NCI-H2196 treated with DMSO at 0.1 percent for 48 hours (cell line): Measurements from ENCODE around the gene MPIG6B.
A peak's percentile ranks its signal among the peaks of the same experiment; 100 is the strongest.
"Not testable (repeated sequence)": the region's sequence is repeated elsewhere in the genome, so short reads cannot be mapped to it uniquely, and the experiment has no call there.

Experiments
- DNase-seq: peaks from one replicate; lab custom pipeline; 2025; ENCODE audit not compliant: unreplicated experiment; lab: John Stamatoyannopoulos, UW

MPIG6B gene

DNA sequence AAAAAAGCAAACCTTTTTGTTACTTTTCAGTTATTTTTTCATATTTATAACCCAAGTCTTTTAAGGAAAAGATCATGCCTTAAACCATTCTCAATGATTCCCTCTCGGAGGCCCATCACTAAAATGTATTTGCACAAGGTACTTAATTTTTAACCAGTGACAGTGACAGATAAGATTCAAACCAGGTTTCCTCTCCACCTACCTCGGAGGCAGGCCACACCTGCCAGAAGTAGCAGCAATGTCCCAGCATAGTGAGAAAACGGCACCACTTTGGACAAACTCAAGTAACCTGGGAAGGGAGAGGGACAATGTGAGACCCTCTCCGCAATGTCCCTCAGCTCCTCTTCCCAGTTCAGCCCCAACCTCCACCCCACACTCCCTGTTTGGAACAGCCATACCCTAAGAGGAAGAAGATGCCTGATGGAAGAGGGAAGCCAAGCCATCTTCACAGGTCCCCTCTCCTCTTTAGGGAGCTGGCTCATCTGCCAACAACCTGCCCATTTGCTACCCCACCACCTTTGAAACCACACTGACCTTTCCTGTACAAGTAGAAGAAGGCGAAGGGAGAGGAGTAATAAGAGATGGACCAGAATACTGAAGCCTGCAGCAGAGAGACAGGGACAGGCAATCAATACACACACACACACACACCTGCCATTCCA, 22.3 kb upstream of the MPIG6B start:
- DNase-seq: no peak

DNA sequence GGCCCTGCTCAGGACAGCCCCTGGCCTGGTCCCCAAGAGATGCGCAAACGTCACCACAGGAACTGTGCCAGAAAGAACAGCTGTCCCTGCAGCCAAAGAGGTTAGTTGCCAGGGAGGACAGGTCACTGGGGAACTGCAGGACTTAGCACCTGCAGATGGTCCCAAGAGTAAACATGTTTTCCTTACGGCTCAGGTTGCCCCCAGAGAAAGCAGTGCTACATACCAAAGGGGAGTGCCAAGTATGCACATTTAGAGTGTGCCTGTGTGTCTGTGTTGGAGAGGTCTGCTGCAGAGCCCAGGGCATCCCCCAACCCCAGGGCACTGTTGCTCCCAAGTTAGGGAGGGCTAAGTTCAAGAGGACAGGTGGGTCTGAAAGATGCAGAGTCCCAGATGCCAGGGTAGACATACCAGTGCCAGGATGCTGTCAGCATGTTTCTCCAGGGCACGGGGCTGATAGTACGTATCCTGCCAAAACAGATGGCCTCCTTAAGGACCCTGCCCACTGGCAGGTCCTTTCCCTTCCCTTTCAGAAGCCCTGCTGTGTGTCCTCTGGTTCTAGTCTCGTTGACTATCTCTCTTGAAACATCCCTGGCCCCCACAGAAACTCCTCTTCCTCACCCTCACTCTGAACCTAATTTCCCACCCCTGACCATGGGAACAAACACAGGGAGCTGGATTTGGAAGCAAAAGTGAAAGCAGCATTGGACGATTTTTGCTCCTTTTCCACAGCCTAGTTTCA, 21.3 kb upstream of the MPIG6B start:
- peak; percentile 37 for DNase-seq

DNA sequence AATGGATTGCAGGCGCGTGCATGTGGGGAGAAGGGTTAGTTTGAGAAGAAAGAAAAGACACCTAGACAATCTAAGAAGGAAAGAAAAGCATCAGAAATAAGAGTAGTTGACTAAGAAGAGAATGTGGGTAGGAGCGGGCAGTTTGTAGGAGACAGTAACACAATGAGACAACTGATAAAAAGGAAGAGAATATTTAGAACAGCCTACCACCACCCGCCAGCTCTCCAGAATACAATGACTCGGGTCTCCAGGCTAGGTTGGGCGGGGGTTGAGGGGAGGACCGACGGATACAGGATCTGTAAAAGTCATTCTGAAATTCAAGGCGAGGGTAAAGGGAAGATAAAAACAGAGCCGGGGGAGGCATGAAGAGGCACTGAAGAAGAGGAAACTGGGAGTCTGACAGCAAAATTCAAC, 20.8 kb upstream of the MPIG6B start:
- no peak for DNase-seq

DNA sequence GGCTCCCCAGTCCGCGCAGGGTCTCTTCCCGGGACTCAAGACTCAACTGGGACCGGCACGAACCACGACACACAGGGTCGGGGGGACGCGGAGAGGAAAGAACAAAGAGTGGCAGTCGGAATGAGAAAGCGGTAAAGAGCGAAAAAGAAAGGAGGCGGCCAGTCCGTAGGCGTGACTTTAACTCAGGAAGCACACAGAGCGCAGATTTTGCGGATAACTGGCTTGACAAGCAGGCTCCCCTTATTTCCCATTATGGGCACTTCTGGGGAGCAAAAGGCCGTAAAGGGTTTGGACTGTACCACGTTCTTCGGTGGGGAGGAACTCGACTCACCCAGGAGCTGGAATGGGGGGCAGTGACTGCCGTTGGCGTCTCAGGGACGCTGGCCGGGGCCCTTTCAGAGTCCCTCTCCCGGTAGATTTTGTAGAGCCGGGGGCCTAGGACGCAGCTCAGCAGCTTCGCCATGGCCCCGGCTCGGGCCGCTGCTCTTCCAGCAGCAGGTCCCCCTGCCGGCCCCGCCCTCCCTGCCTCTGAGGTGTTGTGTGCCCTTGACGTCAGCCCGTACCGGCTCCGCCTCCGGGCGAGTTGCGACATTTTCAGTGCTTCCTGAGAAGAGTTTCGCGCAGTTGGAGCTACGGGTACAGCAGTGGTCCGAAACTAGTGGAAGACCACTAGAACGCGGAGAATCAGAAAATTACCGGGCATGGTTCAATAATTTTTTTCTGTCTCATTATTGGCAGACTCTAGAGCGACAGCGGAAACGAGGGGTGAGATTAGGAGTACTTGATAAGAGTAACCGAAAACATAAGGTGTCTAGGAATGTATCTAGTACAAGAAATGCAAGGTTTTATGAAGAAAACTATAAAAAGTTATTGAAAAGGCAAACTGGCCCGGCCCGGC, 20.1 kb upstream of the MPIG6B start, which contains the start of gene ABHD16A:
Gene ABHD16A (minus strand): TSS at position 506 of the 898 bp plus-strand sequence. CDS start 43 bp downstream, at position 463.
- peak; percentile 88 for DNase-seq

DNA sequence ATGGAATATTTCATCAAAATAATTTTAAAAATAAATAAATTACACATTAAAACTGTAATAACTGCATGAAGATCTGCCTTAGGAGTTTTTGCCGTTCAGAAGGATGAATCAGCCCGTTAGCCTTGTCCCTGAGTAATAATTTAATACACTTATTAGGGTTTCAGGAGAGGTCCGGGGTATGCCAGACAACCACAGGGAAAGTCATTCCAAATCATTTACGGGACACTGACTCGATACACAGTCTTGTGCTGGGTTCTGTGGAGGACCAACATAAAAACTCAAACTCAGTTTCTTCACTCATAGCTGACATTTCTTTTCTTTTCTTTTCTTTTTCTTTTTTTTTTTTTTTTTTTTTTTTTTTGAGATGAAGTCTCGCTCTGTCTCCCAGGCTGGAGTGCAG, 17.2 kb upstream of the MPIG6B start:
- no peak for DNase-seq

DNA sequence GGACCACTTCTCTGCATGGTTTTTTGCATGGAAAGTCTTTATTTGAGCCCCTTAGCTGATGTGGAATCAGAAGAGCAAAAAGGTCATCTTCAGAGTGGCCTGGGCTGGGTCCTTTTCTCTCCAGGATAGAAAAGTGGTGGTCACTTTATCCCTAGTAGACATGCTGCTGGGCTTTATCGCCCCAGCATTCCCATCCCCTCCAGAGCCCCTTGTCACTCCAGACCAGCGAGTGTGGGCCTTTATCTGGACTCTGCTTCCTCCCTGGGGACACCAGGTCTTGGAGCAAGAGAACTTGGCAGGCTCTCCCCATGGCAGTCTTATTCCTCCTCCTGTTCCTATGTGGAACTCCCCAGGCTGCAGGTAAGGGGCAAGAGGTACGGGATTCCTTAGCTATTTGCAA, 16.6 kb upstream of the MPIG6B start, which contains the start of gene LY6G6F:
Gene LY6G6F (plus strand): TSS at position 268 of the 400 bp plus-strand sequence. CDS start 41 bp downstream, at position 309.
- DNase-seq: no peak

DNA sequence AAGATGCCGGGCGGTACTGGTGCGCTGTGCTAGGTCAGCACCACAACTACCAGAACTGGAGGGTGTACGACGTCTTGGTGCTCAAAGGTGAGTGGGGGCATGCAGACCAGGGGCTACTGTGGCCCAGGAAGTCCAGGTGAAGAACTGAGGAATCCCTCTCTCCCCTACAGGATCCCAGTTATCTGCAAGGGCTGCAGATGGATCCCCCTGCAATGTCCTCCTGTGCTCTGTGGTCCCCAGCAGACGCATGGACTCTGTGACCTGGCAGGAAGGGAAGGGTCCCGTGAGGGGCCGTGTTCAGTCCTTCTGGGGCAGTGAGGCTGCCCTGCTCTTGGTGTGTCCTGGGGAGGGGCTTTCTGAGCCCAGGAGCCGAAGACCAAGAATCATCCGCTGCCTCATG, 15.5 kb upstream of the MPIG6B start:
- DNase-seq: no peak

DNA sequence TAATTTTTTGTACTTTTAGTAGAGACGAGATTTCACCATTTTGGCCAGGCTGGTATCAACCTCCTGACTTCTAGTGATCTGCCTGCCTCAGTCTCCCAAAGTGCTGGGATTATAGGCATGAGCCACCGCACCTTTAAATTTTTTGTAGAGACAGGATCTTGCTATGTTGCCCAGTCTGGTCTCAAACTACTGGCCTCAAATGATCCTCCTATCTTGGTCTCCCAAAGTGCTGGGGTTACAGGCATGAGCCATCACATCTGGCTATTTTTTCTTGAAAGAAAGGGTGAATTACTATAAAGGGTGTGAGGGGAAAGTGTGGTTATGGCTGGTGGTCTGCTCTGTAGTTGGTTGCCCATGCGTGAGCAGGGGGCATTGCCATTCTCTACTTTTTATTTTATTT, 14.9 kb upstream of the MPIG6B start:
- no peak for DNase-seq

DNA sequence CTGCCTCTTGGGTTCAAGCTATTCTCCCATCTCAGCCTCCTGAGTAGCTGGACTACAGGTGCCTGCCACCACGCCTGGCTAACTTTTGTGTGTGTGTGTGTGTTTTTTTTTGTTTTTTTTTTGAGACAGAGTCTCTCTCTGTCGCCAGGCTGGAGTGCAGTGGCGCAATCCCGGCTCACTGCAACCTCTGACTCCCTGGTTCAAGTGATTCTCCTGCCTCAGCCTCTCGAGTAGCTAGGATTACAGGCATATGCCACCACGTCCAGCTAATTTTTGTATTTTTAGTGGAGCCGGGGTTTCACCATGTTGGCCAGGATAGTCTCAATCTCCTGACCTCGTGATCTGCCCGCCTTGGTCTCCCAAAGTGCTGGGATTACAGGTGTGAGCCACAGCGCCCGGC, 14.0 kb upstream of the MPIG6B start:
- not testable (repeated sequence) for DNase-seq

DNA sequence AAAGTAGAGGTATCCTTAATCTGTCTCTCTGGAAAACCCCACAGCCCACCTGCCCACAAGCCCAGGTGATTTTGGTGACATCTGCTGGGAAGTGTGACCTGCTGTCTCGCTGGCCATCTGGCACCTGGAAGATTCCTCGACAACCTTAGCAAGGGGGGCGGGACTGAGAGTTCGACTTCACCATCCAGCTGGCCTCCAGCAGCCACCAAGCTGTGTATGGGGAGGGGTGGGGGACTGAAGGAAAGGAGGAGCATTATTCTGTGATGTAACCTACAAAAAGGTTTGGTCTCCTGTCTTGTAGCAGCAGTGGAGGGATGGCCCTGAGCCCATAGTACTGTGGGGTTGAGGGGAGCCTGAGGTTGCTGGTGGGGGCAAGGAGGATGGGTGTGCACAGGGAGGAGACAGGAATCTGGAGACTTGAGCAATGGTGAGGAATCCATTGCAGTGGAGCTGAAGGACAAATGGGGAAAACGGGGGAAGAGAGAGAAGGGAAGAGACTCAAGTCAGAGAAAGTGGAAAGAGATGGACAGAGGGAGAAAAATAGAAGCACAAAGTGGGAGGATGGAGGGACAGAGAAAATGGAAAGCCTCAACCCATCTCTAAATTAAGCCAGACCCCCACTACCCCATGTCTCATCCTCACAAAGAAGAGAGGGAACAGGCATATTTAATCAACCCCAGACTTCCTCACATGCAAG, 12.5 kb upstream of the MPIG6B start:
- DNase-seq: no peak

DNA sequence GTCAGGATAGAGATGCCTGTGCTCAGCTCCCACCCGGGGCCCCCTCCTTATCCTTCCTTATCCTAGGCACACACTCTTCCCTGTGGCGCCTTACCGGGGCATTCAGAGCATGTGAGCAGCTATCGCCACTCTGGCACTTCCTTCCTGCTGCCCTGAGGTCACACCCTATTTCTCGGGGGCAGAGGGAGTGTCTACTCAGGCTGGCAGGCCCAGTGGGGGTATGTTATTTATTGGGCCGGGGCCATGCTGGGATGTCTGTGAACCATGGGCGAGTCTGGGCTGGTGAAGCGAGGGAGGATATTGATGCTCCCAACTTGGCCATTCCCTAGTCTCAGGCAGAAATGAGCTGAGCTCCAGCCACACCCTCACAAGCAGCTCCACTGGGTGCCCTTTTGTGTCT, 11.9 kb upstream of the MPIG6B start:
- no peak for DNase-seq

DNA sequence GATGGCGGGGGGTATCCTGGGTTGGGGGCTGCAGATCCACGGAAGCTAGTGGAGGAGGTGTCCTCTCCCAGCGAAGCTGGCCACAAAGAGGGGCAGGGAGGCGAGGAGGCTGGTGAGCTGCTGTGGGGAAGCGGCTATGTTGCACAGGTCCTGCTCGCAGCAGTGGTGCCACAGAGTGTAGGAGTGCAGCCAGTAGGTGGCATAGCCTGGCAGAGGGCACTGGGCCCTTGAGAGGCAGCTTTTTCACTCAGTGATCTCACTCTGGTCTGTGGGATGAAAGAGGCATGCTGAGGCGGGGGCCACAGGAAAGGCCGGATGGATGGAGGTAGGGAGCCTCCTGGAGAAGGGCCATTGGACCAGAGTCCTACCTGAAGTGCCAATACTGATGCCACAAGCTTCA, 10.9 kb upstream of the MPIG6B start:
- DNase-seq: no peak

DNA sequence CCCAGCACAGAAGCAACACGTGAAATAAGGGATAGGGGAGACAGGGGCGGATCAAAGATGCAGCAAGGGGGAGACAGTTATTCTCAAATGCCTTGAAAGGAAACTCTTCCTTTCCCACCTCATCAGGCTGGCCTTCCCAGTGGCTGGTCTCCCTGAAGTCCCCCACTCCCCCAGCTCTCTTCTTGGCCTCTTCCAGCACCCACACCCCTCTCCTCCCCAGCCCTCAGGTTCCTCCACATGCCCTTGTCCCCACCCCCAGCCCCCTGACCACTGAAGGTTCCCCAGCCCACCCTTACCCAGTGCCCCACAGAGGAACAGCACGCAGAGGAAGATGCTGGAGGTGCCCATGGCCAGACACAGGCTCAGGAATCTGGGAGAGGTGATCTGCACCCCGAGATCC, 9.7 kb upstream of the MPIG6B start:
- DNase-seq: no peak

DNA sequence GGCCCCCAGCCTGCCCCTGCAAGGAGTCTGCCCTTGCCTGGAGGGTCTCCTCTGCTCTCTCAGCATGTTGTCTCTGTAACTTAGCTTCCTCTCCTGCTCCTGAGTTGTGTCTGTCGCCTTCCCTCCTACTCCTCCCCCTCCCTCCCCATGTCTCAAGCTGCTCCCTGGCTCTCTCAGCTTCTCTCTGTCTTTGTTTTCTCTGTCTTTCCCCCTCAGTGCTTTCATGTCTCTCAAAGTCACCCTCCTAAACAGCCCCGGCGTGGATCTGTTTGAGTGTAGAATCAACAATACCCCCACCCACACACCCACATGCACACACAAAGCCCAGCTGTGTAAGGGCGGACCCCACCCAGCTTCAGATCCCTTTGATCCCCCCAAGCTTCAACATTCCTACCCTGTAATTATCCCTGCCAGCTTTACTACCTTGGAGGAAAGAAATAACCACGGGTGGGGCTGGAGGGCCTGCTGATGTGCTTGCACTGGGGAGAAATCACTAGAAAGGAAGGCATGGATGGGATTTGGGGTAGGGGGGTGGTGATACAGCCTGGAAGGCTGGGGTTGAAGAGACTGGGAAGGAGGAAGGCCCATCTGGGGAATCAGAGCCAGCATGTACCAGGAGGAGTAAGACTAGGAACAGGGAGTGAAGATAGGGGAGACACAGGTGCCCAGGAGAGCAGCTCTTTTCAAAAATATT, 9.0 kb upstream of the MPIG6B start:
- DNase-seq: no peak

DNA sequence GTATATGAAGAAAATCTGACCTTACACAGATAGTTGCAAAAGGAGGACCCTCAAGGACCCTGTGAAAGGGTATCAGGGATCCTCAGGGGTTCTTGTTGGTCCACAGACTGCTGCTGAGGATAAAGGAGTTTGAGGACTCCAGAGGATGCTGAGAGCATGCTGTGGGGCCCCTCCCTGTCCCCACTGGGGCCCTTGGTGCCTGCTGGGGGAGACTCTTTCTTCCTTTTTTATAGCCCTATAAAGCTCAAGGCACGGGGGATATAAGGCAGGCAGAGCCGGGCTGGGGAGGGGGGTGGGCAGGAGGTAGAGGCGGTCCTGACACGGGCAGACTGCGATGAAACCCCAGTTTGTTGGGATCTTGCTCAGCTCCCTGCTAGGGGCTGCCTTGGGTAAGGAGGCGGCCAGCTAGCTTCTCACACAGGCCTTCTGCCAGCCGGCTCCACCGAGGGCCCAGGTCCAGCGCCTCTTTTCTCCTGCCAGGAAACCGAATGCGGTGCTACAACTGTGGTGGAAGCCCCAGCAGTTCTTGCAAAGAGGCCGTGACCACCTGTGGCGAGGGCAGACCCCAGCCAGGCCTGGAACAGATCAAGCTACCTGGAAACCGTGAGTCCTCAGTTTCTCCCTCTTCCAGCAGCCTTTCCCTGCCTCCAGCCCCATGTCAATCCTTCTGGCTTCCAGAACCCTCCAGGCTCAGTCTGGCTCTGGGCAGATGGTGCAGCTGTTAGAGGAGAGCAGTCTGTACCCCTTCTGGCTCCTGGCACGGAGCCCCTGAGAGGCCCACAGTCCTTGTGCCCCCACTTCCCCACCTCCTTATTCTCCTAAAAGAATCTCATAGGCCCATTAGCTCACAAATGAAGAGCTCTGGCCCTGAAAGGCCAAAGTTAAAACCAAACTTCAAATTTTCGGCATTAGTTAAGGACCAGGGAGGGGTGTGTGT, 7.9 kb upstream of the MPIG6B start, which contains the start of gene LY6G6D:
Gene LY6G6D (plus strand): TSS at position 327 of the 937 bp plus-strand sequence. CDS start 8 bp downstream, at position 335.
- DNase-seq: no peak

DNA sequence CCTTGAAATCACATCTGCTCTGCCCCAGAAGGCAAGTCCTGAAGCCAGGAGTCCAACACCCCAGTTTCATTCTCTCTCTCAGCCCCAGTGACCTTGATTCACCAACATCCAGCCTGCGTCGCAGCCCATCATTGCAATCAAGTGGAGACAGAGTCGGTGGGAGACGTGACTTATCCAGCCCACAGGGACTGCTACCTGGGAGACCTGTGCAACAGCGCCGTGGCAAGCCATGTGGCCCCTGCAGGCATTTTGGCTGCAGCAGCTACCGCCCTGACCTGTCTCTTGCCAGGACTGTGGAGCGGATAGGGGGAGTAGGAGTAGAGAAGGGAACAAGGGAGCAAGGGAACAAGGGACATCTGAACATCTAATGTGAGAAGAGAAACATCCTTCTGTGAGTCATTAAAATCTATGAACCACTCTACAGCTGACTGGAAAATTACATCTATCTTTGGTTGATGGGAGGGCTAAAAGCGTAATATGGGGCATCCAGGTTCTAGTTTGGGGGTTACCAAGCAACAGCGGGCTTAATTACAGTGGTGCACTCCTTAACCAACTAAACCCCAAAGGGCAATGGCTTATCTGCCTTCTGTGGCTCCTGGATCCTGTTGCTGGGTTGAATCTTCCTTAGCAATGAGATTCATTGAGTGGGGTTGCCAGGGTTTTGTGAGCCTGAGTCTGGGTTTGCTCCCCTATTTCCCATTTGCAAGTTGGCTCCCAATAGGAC, 5.5 kb upstream of the MPIG6B start:
- no peak for DNase-seq

DNA sequence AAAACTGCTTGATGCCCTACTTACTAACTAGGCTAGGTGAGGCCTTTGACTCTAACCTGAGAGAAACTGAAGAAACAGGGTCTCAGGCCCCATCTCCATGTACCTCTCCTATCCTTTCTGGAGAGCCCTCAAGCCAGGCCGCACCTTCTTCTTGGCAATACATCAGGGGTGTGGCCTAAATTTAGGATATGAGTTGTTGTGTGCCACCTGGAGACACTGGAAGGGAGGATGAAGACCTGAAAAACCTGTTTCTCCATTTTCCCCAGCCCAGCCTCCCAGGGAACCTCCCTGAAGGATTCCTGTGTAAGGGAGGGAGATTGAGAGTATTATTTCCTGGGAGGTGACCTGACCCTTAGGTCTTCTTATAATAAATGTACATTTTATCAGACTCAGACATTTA, 4.9 kb upstream of the MPIG6B start:
- peak; percentile 34 for DNase-seq

DNA sequence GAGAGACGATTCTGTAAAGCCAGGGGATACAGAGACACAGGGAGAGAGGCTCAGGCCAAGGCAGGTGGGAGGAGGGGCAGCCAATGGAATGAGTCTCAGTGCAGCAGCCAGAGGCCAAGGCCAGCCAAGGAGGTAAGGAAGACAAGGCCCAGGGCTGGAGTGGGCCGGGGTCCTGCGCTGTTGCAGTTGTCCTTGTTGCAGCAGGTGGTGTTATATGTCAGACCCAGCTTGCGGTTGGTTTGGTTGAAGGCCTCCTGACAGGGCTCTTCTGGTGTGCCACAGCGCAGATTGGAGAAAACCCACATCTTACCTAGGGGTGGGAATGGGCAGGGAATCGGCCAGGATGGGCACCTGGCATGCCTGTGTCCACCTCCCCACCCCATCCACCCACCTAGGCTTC, 4.2 kb upstream of the MPIG6B start:
- no peak for DNase-seq
